BJ (cell line): Measurements from ENCODE around the gene JAGN1. TPM values are rescaled to one million over a fixed set of nuclear protein-coding genes. Genes with fewer than 3 reads are reported as not detected.

Experiments used
- CTCF ChIA-PET: fragments of 350-600 bp; formaldehyde crosslinking; extraction: SDS; loops from one replicate; lab custom pipeline; 2021; ENCODE audit warnings: antibody characterized with exemption, inconsistent platforms; lab: Yijun Ruan, JAX
- POLR2A ChIA-PET: fragments of 300-600 bp; sonication (Branson Sonifier 250); formaldehyde crosslinking; extraction: SDS; loops from one replicate; lab custom pipeline; 2021; ENCODE audit warnings: antibody characterized with exemption; lab: Charles Lee
- DNase-seq: peaks from one replicate; pipeline ENCODE4 v3.0.0-alpha.2; 2011; ENCODE audit warnings: low read depth
- H3K27me3 ChIP-seq: 2 replicates; pipeline ENCODE4 v1.6.0; 2011; ENCODE audit warnings: low read length; ENCODE audit not compliant: control insufficient read depth, insufficient read depth
- H3K36me3 ChIP-seq: 2 replicates; pipeline ENCODE4 v1.5.1; 2011; ENCODE audit warnings: low read length; ENCODE audit not compliant: control insufficient read depth, insufficient read depth
- H3K4me3 ChIP-seq: 2 replicates; pipeline ENCODE4 v1.5.1; 2011; ENCODE audit warnings: low read depth, mild to moderate bottlenecking, control low read depth, low read length
- CTCF ChIP-seq: IDR thresholded peaks from 2 replicates; pipeline ENCODE4 v1.5.1; 2011; ENCODE audit warnings: low read depth, mild to moderate bottlenecking, control low read depth, inconsistent platforms, low read length, moderate library complexity; ENCODE audit not compliant: insufficient read depth
- polyA plus RNA-seq: library from polyadenylated mRNA; depleted of rRNA; stranded (reverse); fragments of >200 nt; gene quantifications from 2 replicates; pipeline ENCODE4 v1.2.3, GENCODE V29; 2011; rRNA removed
- small RNA-seq: library from RNA; depleted of rRNA; stranded (forward); fragments of <200 nt; gene quantifications from one replicate; pipeline ENCODE3, GENCODE V24; 2012; ENCODE audit warnings: low replicate concordance, low read depth; ENCODE audit not compliant: insufficient read length

JAGN1 gene
- polyA plus RNA-seq, 1 experiment: 47.2 TPM

DNA sequence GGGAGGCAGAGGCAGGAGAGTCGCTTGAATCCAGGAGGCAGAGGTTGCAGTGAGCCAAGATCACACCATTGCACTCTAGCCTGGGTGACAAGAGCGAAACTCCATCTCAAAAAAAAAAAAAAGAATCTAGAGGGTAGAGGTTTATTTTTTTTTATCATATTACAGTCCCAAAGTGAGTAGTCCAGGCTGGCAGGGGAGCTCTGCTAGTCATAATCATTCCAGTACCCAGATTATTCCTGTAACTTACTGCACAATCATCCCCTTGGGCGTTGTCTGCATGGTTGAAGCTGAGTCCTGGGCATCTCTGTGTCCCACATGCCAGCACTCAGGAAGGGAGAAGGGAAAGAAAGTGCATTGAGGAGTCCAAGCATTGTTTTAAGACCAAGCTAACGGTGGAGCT lies 51.8 kb downstream of the JAGN1 start:
- Histone ChIP-seq H3K4me3 (no peak overlapping the region), H3K36me3 (peaks cover 8% of the 10 kb centered on the region), H3K27me3 (no peaks in the 10 kb centered on the region)
- no peak for DNase-seq
- no peak for TF ChIP-seq CTCF
- ChIA-PET POLR2A (no interaction called here), CTCF (interaction anchor here (0.7 to 1.1 kb wide), 2 partner anchors 9 to 146 kb away, joined by 5 read pairs; partner anchors contain the start of gene CRELD1)

GRCh38 chr3:9942934-9943690 lies 52.7 kb downstream of the JAGN1 start:
- no peak overlapping the region for H3K4me3 ChIP-seq
- POLR2A ChIA-PET: no interaction called here
- CTCF ChIA-PET: interaction anchor here (0.7 to 2.2 kb wide), 3 partner anchors 10 to 145 kb away, joined by 5 to 13 read pairs (median 5); partner anchors contain the start of gene CRELD1
- H3K36me3 ChIP-seq: peaks cover 5% of the 10 kb centered on the region
- DNase-seq: no peak
- TF ChIP-seq CTCF: no peak
- H3K27me3 ChIP-seq: no peaks in the 10 kb centered on the region

Small RNA genes lying within 50 kb of the gene (small RNA-seq; reads per million reads assigned to genes)
- not detected for gene RNU6-882P

Other genes with a start within 250 kb of the JAGN1 start
- gene MTMR14, start 241.1 kb upstream of the JAGN1 start, polyA plus RNA-seq: 29.4 and 35.4 TPM in 2 replicates
- not detected in 2 replicates for gene CPNE9, start 186.8 kb upstream of the JAGN1 start, polyA plus RNA-seq
- gene BRPF1, start 158.9 kb upstream of the JAGN1 start, polyA plus RNA-seq: 5.7 and 10.0 TPM in 2 replicates
- gene OGG1, start 140.7 kb upstream of the JAGN1 start, polyA plus RNA-seq: 27.3 and 40.9 TPM in 2 replicates
- 21.6 and 32.6 TPM in 2 replicates for gene CAMK1, start 120.7 kb upstream of the JAGN1 start, polyA plus RNA-seq
- gene TADA3, start 98.1 kb upstream of the JAGN1 start, polyA plus RNA-seq: 84.6 and 113 TPM in 2 replicates
- 238 and 257 TPM in 2 replicates for gene ARPC4, start 97.5 kb upstream of the JAGN1 start, polyA plus RNA-seq
- 17.6 and 25.4 TPM in 2 replicates for gene TTLL3, start 80.3 kb upstream of the JAGN1 start, polyA plus RNA-seq
- 28.5 and 44.9 TPM in 2 replicates for gene RPUSD3, start 46.6 kb upstream of the JAGN1 start, polyA plus RNA-seq
- 0.09 and 0.25 TPM in 2 replicates for gene CIDEC, start 10.4 kb upstream of the JAGN1 start, polyA plus RNA-seq
- 2.2 and 4.0 TPM in 2 replicates for gene IL17RE, start 12.2 kb downstream of the JAGN1 start, polyA plus RNA-seq
- 14.7 and 28.1 TPM in 2 replicates for gene IL17RC, start 26.5 kb downstream of the JAGN1 start, polyA plus RNA-seq
- gene CRELD1, start 43.2 kb downstream of the JAGN1 start, polyA plus RNA-seq: 22.5 and 30.3 TPM in 2 replicates
- 1.9 and 4.0 TPM in 2 replicates for gene PRRT3, start 61.8 kb downstream of the JAGN1 start, polyA plus RNA-seq
- gene EMC3, start 96.2 kb downstream of the JAGN1 start, polyA plus RNA-seq: 152 and 200 TPM in 2 replicates
- 5.6 and 5.9 TPM in 2 replicates for gene FANCD2, start 135.8 kb downstream of the JAGN1 start, polyA plus RNA-seq
- gene FANCD2OS, start 217.6 kb downstream of the JAGN1 start, polyA plus RNA-seq: not detected in 2 replicates
- 112 and 184 TPM in 2 replicates for gene BRK1, start 225.1 kb downstream of the JAGN1 start, polyA plus RNA-seq